Hematopoietic multipotent progenitor cell treated with erythropoietin and hydrocortisone succinate and interleukin-3 and kit ligand, for 15 days (in vitro differentiated cells): ENCODE measurements around the gene MTCH1.

Experiments used
- DNase-seq: peaks from one replicate; pipeline ENCODE4 v3.0.0-alpha.2; 2015; ENCODE audit warnings: low spot score

The MTCH1 gene

GRCh38 chr6:36926708-36927513, 59.1 kb downstream of the MTCH1 start:
- no peak for DNase-seq

DNA sequence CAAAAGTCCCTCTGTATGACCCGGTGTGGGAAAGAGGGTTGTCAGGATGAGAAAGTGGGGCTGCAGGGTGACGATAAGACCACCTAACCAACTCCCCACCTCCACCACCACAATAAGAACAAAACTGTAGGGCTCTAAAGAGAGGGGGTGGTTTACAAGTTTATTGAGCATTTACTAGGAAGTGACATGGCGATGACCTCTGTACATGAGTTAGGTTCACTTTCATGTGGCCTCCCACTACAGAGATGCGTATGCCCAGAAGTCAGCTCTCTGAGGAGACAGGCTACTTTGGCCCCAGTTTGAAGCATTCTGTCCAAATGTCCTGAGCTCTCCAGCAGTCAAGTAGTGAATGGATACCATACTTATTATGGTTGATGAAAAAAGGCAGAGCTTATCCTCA, 60.2 kb downstream of the MTCH1 start:
- no peak for DNase-seq

DNA sequence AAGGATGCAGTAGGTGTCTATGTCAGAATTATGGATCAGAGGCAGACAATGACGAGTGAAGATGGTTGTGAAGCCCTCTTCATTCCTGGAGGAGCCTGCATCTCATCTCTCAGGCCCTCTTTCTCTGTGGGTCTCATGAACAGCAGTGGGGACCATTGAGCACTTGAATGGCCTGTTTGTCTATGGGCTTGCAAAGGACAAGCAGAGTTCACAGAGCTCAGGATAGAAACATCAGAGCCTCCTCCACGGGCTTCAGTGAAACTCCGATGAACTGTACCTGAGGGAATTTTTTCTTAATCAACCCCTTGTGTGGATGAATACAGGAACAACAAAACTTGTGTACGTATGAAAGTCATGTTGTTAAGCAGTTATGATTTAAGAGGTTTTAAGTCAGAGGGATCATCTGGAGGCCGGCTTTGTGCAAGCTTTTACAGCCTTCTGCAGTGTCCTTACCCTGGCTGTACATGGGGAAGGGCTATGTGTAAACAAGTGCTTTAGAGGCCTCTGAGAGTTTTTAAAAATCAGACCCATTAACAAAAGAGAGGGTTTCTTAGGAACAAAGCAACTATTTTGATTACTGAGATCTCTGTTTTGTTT, 61.1 kb downstream of the MTCH1 start:
- DNase-seq: no peak

- DNase-seq: no peak
These were observed 61.9 kb downstream of the MTCH1 start for GRCh38 chr6:36924131-36924530.

GRCh38 chr6:36920546-36920945, 65.5 kb downstream of the MTCH1 start:
- DNase-seq: no peak

DNA sequence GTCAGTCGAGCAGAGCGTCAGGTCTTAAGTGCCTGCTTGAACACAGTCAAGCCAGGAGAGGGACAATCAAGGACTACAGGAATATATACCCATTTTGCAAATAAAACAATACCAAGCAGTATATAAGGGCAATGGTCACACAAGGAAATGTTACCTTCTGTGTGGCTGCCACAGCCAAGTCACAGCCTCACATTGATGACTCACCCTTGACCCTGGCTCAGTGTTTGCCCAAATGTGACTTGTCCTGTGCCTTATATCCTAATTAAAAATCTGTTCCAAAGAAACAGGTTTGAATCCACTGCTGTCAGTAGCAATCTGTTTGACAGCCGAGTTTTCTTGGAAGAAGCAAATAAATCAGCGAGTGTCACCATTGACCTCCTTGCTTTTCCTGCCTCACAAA, 65.9 kb downstream of the MTCH1 start:
- no peak for DNase-seq
